Caco-2 (cell line): ENCODE results near the gene AIFM3. TPM values are rescaled to one million over a fixed set of nuclear protein-coding genes. Genes with fewer than 3 reads are reported as not detected.

Source experiments
- BruUV-seq: library from RNA; stranded (reverse); fragments of 400-500 nt; replicated peaks from 2 replicates; lab custom pipeline; 2021; lab: Mats Ljungman, UMichigan
- CTCF ChIA-PET: fragments of 300-600 bp; sonication (Branson Sonifier 250); formaldehyde crosslinking; loops from one replicate; lab custom pipeline; 2022; ENCODE audit warnings: antibody characterized with exemption; lab: Charles Lee
- POLR2A ChIA-PET: fragments of 300-600 bp; sonication (Branson Sonifier 250); formaldehyde crosslinking; loops from one replicate; lab custom pipeline; 2022; ENCODE audit warnings: antibody characterized with exemption; lab: Charles Lee
- DNase-seq, 2 experiments: peaks; one replicate each; pipeline versions ENCODE4 v3.0.0 to v3.0.0-alpha.2; 2020 to 2022
- H3K27me3 ChIP-seq: replicated peaks from 2 replicates; pipeline ENCODE4 v1.6.0; 2011; ENCODE audit warnings: low read length; ENCODE audit not compliant: control insufficient read depth, insufficient read depth
- H3K36me3 ChIP-seq: 2 replicates; pipeline ENCODE4 v1.5.1; 2011; ENCODE audit warnings: low read length; ENCODE audit not compliant: control insufficient read depth, insufficient read depth
- H3K4me1 ChIP-seq: fragments of 250-450 bp; sonication (Bioruptor Pico); 2 replicates; pipeline ENCODE4 v1.5.1; 2020; ENCODE audit warnings: mild to moderate bottlenecking
- H3K4me3 ChIP-seq: 2 replicates; pipeline ENCODE4 v1.5.1; 2011; ENCODE audit warnings: low read depth, mild to moderate bottlenecking, control low read depth, low read length
- H3K9me3 ChIP-seq: fragments of 250-450 bp; sonication (Bioruptor Pico); 2 replicates; pipeline ENCODE4 v1.5.1; 2020; ENCODE audit warnings: mild to moderate bottlenecking, moderate library complexity
- H3K27ac Mint-ChIP-seq: one replicate; pipeline ENCODE4 v1.8.0; 2022; ENCODE audit warnings: mixed read lengths; ENCODE audit not compliant: unreplicated experiment
- H3K27me3 Mint-ChIP-seq: one replicate; pipeline ENCODE4 v1.8.0; 2022; ENCODE audit warnings: mixed read lengths; ENCODE audit not compliant: insufficient read depth, unreplicated experiment
- H3K36me3 Mint-ChIP-seq: one replicate; pipeline ENCODE4 v1.8.0; 2022; ENCODE audit warnings: mild to moderate bottlenecking, mixed read lengths; ENCODE audit not compliant: insufficient read depth, unreplicated experiment
- H3K4me1 Mint-ChIP-seq: one replicate; pipeline ENCODE4 v1.8.0; 2022; ENCODE audit warnings: low read depth, mixed read lengths; ENCODE audit not compliant: unreplicated experiment
- H3K4me3 Mint-ChIP-seq: one replicate; pipeline ENCODE4 v1.8.0; 2022; ENCODE audit warnings: mild to moderate bottlenecking, moderate library complexity, mixed read lengths; ENCODE audit not compliant: unreplicated experiment
- H3K9me3 Mint-ChIP-seq: one replicate; pipeline ENCODE4 v1.8.0; 2022; ENCODE audit warnings: mixed read lengths; ENCODE audit not compliant: unreplicated experiment
- intact Hi-C: fragments of 100-400 bp; cut with micrococcal nuclease; formaldehyde crosslinking; loops from one replicate; pipeline ENCODE4 v1.10.0; 2022; ENCODE audit not compliant: unreplicated experiment
- total RNA-seq: library from RNA; stranded (reverse); gene quantifications from 2 replicates; pipeline ENCODE4 v1.2.3, GENCODE V29; 2022
- TF ChIP-seq, protein P1 (sequence below), 2 experiments: fragments of 200-600 bp in 1 of 2; IDR thresholded peaks; 1 replicate in 1 of 2; 2 replicates in 1 of 2; pipeline versions ENCODE4 v1.5.1 to v1.8.0; 2011 to 2022; ENCODE audit warnings: antibody characterized with exemption in 1 of 2, control low read depth in 1 of 2, inconsistent platforms in 1 of 2, low read depth in 1 of 2, low read length in 1 of 2, mild to moderate bottlenecking in 1 of 2, moderate library complexity in 1 of 2; ENCODE audit not compliant: insufficient read depth in 1 of 2, severe bottlenecking in 1 of 2, unreplicated experiment in 1 of 2

AIFM3 gene
- total RNA-seq, 1 experiment from 2014 or later: 0.73 TPM

- ChIA-PET POLR2A (no interaction called here), CTCF (no interaction called here)
- TF ChIP-seq, protein P1, sequence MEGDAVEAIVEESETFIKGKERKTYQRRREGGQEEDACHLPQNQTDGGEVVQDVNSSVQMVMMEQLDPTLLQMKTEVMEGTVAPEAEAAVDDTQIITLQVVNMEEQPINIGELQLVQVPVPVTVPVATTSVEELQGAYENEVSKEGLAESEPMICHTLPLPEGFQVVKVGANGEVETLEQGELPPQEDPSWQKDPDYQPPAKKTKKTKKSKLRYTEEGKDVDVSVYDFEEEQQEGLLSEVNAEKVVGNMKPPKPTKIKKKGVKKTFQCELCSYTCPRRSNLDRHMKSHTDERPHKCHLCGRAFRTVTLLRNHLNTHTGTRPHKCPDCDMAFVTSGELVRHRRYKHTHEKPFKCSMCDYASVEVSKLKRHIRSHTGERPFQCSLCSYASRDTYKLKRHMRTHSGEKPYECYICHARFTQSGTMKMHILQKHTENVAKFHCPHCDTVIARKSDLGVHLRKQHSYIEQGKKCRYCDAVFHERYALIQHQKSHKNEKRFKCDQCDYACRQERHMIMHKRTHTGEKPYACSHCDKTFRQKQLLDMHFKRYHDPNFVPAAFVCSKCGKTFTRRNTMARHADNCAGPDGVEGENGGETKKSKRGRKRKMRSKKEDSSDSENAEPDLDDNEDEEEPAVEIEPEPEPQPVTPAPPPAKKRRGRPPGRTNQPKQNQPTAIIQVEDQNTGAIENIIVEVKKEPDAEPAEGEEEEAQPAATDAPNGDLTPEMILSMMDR (IDR thresholded peaks at IDR 0.05; ENCODE audit: insufficient read depth in 1 of 2, low read depth in 1 of 2, low read length in 1 of 2, severe bottlenecking in 1 of 2, unreplicated experiment in 1 of 2): no peak
- peaks cover 44% of the 10 kb centered on the region for H3K36me3 Mint-ChIP-seq
- H3K4me3 Mint-ChIP-seq: peak overlapping the region; percentile 82
- no peaks in the 10 kb centered on the region for H3K9me3 Mint-ChIP-seq
- Histone ChIP-seq H3K36me3 (no peaks in the 10 kb centered on the region), H3K9me3 (no peaks in the 10 kb centered on the region; the same call in 1 of the 2 replicates), H3K4me3 (peak overlapping the region; percentile 87), H3K27me3 (no peaks in the 10 kb centered on the region), H3K4me1 (peaks cover 32% of the 10 kb centered on the region)
- DNase-seq: no peak
- TSS peak; percentile 33 for BruUV-seq
- H3K27ac Mint-ChIP-seq: peak overlapping the region; percentile 56
- H3K4me1 Mint-ChIP-seq: peaks cover 36% of the 10 kb centered on the region
- no peaks in the 10 kb centered on the region for H3K27me3 Mint-ChIP-seq
- intact Hi-C loops: no loop called here
Measured at GRCh38 chr22:20919718-20920117, 47.3 kb upstream of the AIFM3 start.

- peaks cover 43% of the 10 kb centered on the region for H3K4me1 Mint-ChIP-seq
- no peaks in the 10 kb centered on the region for H3K9me3 Mint-ChIP-seq
- DNase-seq: no peak
- peak overlapping the region; percentile 82 for H3K4me3 Mint-ChIP-seq
- Histone ChIP-seq H3K36me3 (no peaks in the 10 kb centered on the region), H3K9me3 (no peaks in the 10 kb centered on the region; the same call in 1 of the 2 replicates), H3K4me3 (no peak overlapping the region), H3K4me1 (peaks cover 32% of the 10 kb centered on the region), H3K27me3 (no peaks in the 10 kb centered on the region)
- H3K27ac Mint-ChIP-seq: peak overlapping the region; percentile 27
- BruUV-seq: no TSS peak
- ChIA-PET CTCF (no interaction called here), POLR2A (interaction anchor here (0.9 kb wide), 1 partner anchor 30 kb away, joined by 3 read pairs; no protein-coding TSS in a partner anchor)
- no peaks in the 10 kb centered on the region for H3K27me3 Mint-ChIP-seq
- intact Hi-C loops: no loop called here
- peaks cover 47% of the 10 kb centered on the region for H3K36me3 Mint-ChIP-seq
- TF ChIP-seq, protein P1 (IDR thresholded peaks at IDR 0.05; ENCODE audit: insufficient read depth in 1 of 2, low read depth in 1 of 2, low read length in 1 of 2, severe bottlenecking in 1 of 2, unreplicated experiment in 1 of 2): no peak
Measured at GRCh38 chr22:20920881-20921203, 46.2 kb upstream of the AIFM3 start.

DNA sequence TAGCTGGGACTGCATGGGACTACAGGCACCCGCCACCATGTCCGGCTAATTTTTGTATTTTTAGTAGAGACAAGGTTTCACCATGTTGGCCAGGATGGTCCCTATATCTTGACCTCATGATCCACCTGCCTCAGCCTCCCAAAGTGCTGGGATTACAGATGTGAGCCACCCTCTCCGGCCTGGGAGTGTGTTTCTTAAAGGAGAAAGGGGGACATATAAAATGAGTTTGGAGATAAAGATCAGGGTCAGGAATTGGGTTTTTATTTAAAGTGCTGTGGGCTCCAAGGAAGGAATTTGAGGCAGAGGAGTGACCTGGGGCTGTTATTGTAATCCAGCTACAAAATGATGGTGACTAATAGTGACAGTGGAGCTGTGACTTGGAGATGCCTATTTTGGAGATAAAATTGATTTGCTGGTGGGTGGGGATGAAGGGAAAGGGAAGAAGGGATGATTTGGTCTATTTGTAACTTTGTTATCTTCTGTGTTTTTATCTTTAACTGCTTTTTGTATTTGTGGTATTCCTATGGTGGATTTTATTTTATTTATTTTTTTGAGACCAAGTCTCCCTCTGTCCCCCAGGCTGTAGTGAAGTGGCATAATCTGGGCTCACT is 44.8 kb upstream of the AIFM3 start:
- POLR2A ChIA-PET: no interaction called here

More for the DNA sequence above, 44.8 kb upstream of the AIFM3 start:
- no peak for DNase-seq
- Mint-ChIP-seq H3K27ac (no peak overlapping the region), H3K4me3 (no peak overlapping the region), H3K36me3 (peaks cover 48% of the 10 kb centered on the region), H3K27me3 (no peaks in the 10 kb centered on the region), H3K9me3 (no peaks in the 10 kb centered on the region), H3K4me1 (peaks cover 43% of the 10 kb centered on the region)
- Histone ChIP-seq H3K36me3 (no peaks in the 10 kb centered on the region), H3K27me3 (no peaks in the 10 kb centered on the region), H3K9me3 (no peaks in the 10 kb centered on the region; the same call in 1 of the 2 replicates), H3K4me1 (peaks cover 29% of the 10 kb centered on the region), H3K4me3 (no peak overlapping the region)
- TF ChIP-seq, protein P1 (IDR thresholded peaks at IDR 0.05; ENCODE audit: insufficient read depth in 1 of 2, low read depth in 1 of 2, low read length in 1 of 2, severe bottlenecking in 1 of 2, unreplicated experiment in 1 of 2): no peak
- BruUV-seq: no TSS peak
- intact Hi-C loops: no loop called here
- CTCF ChIA-PET: interaction anchor here (1.4 kb wide), 1 partner anchor 36 kb away, joined by 3 read pairs; no protein-coding TSS in a partner anchor
